ENCODE data around the gene MRPS6.

DNA sequence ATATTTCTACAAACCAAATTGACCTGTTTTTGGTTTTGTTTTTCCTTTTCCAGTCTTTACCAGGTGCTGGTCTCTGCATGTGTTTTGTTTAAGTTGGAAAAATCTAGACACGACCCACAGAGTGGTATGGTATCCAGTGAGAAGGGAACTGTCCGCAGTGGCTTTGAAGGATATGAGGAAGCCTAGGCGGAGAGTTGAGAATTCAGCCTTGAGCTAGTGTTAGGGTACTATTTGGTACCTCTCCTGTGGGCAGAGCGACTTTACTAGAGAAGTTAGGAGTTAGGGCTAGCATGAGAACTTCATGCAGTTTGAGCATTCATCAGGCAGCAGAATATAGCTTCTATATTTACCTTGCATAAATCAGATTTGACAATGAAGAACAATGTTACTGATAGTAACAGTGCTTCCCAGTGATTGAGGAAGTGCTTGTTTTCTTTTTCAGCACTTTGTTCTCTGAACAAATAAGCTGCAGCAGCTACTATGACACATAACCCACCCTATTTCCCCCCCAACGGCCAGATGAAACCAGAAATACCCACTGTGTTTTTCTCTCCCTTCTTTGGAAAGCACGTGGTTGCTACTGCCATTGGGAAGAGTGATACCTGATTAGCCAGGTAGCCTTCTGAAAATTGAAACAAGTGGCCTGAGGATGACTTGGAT lies 19.0 kb downstream of the MRPS6 start:
- TF ChIP-seq POLR2A (IDR thresholded peaks at IDR 0.05): no peak
- TF ChIP-seq, protein P1, sequence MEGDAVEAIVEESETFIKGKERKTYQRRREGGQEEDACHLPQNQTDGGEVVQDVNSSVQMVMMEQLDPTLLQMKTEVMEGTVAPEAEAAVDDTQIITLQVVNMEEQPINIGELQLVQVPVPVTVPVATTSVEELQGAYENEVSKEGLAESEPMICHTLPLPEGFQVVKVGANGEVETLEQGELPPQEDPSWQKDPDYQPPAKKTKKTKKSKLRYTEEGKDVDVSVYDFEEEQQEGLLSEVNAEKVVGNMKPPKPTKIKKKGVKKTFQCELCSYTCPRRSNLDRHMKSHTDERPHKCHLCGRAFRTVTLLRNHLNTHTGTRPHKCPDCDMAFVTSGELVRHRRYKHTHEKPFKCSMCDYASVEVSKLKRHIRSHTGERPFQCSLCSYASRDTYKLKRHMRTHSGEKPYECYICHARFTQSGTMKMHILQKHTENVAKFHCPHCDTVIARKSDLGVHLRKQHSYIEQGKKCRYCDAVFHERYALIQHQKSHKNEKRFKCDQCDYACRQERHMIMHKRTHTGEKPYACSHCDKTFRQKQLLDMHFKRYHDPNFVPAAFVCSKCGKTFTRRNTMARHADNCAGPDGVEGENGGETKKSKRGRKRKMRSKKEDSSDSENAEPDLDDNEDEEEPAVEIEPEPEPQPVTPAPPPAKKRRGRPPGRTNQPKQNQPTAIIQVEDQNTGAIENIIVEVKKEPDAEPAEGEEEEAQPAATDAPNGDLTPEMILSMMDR (IDR thresholded peaks at IDR 0.05): no peak
